Retina (tissue), 1 donor: Measurements from ENCODE around the gene PDLIM7.
"Not testable (repeated sequence)": the region's sequence is repeated elsewhere in the genome, so short reads cannot be mapped to it uniquely, and the experiment has no call there.

Experiments used
- DNase-seq: peaks from one replicate; pipeline ENCODE4 v3.0.0-alpha.2; 2016

The PDLIM7 gene

DNA sequence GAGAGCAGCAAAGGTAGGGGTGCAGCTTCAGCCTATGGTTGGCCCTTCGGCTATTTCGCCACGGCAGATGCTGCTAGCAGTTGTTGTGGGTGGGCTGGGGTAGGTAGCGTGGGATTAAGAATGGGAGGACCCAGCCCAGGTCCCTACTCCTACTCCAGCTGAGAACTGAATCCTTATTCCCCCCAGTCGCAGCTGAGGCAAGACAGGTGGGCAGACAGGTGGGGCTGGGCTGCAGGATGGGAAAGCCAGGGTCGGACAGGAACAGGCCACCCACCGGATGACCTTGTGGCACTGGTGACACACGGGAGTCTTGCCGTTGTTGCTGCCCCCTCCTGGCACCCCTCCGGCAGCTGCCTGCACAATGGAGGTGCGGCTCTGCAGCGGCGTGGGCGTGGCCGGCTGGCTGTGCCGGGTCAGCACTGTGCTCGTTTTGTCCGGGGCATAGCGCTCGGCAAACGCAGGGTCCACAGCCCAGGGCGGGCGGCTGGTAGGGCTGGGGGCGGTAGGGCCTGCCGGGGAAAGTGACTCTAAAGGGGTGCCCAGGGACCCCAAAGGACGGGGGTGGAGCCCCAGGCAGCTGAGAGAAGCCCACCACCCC is 8.2 kb downstream of the PDLIM7 start:
- DNase-seq, result no peak

DNA sequence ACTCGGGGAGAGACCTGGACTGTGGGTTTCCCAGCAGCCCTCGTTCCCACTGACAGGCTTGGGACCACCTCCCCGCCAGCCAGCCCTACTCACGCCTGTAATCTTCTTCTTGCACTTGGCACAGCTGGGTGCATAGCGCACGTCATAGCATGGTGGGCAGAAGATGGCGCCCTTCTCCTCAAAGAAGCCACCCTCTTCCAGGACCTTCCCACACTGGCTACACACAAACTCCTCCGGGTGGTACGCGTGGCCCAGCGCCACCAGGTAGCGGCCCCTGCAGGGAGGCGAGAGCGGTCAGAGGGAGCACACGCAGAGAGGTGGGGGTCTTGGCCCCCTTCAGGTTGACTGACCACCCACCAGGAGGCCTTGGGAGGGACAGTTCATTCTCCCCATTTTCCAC is 9.4 kb downstream of the PDLIM7 start:
- no peak for DNase-seq

DNA sequence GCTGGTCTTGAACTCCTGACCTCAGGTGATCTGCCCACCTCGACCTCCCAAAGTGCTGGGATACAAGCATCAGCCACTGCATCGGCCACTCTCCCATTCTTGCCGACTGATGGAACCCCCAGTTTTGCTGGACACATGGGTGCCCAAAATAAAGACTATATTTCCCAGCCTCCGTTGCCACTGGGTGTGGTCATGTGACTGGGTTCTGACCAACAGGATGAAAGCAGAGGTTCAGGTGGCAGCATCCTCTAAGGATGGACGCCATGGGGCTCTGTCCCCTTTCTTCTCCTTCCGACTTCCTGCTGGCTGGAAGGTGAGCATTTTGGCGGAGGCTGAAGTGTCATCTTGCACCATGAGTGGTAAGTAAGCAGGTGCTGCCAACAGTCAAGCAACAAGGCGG is 10.3 kb downstream of the PDLIM7 start:
- no peak for DNase-seq

DNA sequence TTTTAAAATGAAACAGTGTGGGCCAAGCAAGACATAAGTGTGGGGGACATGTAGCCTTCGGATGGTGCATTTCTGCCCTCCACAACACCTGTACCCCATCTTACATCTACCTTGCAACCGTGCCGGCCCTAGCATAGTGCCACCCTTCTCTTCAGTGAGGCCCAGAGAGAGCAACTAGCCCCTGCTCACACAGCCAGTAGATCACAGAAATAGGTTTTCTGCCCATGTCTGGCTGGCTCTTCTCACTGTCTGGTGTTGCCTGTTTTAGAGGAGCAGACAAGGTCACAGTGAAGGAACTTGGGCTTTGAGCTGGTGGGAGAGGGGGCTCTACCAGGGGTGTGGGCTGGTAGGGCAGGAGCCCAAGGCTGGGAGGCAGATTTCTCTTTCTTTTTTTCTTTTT is 11.1 kb downstream of the PDLIM7 start:
- DNase-seq, result no peak

DNA sequence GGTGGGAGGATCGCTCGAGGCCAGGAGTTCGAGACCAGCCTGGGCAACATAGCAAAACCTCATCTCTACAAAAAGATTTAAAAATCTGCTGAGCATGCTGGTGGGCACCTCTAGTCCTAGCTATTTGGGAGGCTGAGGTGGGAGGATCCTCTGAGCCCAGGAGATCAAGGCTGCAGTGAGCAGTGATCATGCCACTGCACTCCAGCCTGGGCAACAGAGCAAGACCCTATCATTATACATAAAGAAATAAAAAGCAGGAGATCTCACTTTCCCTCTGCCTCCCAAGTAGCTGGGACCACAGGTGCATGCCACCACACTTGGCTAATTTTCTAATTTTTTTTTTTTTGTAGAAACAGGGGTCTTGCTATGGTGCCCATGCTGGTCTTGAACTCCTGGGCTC is 11.7 kb downstream of the PDLIM7 start:
- DNase-seq, result not testable (repeated sequence)

DNA sequence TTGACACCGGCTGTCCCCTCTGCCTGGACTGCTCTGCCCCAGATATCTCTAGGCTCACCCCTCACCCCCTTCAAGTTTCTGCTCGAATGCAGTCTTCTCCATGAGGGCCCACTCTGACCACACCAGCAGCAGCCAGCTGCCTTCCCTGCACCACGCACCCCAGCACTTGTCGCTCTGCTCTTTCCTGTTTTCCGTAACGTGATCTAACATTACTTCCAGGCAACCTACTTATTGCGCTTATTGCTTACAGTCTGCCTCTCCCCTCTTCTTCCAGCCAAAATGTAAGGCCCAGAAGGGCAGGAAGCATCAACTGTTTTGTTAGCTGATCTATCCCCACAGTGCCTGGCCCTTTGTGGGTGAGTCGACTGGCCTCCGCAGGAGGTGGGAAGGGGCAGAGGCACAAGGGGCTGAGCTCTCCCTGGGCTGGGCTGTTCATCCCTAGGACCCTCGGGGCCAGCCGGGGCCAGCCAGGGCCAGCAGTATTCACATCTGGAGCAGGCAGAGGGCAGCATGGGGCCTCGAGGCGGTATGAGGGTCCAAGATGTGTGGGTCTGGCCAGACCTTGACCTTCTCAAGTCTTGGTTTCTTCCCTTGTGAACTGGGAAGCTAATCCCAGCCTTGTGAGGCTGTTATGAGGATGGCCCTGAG is 12.4 kb downstream of the PDLIM7 start:
- no peak for DNase-seq

DNA sequence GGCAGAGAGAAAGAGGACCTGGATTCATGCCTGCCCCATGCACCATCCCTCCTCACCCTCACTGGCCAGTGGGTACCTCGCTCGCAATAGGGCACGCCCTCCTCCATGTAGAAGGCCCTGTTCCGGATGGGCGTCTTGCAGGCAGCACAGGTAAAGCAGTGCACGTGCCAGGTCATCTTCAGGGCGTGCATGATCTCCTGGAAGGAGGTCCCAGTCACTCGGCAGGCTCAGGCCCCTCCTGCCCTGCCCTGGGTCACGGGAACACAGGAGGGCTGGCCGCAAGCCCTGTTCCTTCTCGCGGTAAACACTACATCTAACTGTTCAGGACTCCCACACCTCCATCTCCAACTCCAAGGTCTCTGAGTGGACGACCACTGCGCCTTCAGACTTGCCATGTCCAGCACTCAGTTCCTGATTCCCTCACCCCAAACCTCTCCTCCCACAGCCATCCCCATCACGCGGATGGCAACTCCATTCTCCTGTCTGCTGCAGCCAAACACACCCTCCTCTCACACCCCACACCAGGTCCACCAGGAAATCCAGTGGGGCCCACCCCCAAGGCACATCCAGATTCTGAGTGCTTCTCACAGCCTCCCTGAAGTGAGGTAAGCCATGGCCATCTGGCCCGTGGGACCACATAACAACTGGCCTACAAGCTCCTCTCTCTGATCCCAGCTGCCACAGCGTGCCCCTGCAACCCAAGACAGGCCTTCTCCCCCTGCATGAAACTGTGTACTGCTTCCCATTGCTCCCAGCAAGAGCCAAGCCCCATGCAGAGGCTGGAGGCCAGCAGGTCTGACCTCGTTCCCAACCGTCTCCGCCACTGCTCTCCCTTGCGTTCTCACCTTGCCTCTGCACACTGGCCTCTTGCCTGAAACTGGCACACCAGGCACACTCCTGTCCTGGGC is 13.2 kb downstream of the PDLIM7 start:
- no peak for DNase-seq

DNA sequence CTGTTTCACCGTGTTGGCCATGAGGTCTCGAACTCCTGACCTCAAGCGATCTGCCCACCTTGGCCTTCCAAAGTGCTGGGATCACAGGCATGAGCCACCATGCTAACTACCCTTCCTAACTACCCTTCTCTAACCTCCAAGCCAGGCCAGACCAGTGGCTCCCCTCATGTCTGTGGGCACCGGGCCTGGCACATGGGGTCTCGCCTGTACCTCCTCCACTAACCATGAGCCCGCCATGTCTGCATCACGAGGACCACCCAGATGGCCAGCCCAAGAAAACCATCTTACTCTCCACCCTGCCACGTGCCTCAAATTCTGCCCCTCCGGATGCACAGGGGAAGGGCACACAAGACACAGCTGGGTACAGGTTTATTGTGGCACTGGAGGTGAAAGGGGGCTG is 14.4 kb downstream of the PDLIM7 start:
- no peak for DNase-seq

DNA sequence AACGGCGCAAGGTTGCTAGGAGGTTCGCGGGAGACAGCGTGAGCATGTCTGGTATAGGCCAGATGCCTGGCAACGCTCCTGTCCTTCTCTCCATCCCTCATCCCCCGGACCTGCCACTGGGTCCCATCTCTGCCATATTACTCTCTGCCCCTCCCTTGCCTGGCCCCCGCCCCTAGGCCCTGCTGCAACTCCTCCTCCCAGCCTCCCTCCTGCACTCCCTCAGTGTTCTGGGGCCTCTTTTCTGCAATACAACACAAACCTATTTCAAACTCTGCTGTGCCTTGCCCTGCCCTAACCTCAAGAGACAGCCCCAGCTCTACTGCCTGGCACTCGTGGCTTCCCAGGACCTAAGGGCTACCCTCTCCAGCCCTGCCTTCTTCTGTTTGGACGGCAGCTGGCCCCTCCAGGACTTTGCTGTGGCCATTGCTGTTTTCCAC is 15.0 kb downstream of the PDLIM7 start:
- DNase-seq, result no peak

DNA sequence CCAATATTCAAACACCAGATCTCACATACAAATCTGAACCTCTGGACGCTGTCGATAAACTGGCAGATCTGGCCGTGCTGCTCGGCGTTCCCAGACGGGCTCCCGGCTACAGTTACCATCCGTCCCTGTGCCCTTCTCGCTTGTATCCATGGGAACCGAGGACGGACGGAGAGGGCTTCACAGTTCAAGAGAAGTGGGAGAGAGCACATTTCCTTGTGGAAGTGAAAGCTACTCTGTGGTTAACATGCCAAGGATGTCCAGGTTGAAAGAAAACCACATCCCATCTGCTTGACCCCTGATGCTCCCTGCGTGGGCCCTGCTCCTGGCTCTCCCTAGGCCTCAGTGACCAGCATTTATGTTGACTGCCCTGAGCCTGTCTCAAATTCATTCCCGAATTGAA is 17.6 kb downstream of the PDLIM7 start:
- no peak for DNase-seq

DNA sequence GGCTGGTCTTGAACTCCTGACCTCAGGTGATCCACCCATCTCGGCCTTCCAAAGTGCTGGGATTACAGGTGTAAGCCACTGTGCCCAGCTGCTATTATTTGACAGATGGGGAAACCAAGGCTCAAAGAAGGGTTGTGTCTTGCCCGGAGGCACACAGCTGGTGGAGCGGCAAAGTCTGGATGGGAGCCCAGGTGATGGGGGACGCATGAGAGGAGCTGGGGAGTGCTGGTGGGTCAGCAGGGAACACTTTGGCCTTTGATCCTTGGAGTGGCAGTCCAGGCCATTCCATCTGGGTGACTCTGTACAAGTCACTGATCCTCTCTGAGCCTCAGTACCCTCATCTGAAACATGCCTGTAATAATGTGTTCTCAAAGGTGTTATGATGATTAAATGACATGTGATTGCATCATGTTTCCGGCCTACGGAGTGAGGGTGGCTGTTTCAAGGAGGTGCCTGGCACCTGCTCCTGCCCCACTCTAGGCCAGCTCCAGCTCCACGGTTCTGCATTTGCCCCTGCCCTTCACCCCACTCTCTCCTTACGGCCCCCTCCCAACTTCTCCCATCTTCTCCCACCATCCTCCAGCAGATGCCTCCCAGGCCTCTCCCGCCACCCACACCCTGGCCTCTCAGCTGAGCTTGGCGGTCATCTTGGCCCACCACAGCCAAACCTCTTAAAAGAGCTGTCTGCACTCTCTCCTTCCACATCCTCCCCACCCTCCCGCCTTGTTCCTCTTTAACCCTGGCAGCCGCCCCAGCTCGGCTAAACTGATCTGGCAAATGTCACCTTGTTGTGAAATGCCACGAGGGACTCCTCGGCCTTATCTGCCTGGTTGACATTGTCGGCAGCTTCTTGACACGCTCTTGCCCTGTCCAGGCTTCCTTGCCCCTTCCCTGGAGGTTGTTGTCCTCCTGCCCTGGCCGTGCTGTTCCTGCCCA is 18.4 kb downstream of the PDLIM7 start:
- no peak for DNase-seq

DNA sequence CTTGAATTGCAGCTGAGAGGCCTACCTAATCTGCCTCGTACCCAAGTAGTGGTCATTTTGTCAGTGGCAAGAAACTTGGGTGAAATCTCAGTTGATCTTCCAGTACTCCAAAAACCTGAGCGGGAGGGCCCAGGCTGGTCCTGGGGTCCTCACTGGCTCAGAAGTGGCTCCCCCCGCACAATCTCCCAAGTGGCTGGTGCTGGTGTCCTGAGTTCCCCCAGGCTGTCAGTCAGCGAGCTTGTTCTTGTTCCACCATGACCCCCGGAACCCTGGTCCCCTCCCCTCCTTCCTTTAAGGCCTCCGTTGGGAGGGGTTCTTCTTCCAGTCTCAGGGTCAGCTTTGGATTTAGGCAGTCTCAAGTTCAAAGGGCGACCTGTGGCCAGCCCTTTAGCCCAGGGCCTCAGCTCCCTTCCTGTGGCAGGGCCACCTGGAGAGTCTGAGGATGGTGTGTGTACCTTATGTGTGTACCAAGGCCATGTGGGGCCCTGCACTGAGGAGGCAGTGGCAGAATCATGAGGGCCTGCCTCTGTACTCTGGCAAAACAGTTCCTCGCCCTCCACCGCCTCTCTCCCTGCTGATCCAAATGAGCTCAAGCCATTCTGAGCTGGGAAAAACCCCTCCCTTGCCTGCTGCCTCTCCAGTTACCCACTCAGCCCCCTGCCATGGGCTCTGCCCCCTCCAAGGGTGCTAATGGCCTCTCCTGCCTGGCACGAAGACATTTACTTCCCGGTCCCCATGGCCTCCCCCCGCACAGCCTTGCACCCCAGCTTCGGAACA is 19.5 kb downstream of the PDLIM7 start:
- DNase-seq, result no peak

DNA sequence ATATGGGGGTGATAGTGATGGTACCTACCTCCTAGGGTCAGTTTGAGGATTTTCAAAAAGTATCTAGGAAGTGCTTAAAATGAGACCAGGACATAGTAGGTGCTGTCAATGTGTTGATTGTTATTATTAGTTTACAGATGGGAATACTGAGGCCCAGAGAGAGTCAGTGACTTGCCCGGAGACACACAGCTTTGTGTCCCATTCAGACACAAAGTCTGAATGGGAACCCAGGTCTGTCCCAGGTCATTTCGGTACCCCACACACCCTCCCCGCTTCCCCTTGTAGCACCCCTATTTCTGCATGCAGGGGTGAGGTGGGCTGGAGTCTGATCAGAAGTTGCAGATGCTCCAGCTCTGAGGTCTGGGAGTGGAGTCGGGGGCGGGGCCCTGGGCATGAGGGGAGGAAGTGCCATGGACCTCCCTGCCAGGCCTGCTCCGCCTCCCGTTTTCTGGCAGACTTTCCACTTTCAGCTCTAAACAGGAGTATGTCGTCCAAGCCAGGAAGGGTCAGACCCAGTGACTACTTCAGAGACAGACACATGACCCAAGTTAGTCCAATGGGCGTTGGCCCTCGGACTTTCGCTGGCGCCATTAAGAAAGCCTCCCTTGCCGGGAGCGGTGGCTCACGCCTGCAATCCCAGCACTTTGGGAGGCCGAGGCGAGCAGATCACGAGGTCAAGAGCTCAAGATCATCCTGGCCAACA is 20.7 kb downstream of the PDLIM7 start:
- DNase-seq, result no peak

DNA sequence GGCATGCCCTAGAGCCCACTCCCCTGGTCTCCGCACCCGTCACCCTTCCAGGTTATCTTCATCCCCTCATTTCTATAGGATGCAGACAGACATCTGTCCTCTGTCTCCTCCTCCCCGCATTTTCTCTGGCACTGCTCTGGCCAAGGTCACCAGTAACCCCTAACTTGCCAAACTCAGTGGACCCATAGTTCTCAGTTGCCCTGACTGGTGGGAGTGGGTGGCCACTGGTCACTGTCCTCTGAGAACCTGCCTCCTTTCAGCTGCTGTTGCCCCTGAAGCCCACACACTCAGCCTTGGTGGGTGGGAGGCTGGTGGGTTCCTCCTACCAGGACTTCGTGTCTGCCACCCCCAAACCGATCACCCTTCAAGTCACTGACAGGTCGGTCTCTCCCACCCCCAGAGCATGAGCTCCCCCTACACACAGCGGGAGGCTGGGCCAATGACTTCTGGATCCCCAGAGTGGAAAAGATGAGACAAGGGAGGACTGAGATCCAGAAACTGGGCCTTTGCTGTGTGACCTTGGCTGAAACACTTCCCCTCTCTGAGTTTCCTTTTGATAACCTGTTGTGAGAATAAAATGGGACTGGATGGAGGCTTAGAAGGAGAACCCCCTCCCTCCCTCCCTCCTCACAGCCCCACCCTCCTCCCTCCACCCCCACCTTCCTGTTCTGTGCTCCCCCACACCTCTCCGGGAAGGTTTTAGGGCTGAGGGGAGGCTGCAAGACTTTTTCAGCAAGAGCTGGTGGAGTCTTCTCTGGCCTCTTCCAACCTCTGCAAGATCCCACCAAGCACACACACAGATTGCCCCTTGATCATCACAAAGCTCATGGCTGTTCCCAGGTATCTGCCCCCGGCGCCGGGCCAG is 21.6 kb downstream of the PDLIM7 start:
- no peak for DNase-seq

DNA sequence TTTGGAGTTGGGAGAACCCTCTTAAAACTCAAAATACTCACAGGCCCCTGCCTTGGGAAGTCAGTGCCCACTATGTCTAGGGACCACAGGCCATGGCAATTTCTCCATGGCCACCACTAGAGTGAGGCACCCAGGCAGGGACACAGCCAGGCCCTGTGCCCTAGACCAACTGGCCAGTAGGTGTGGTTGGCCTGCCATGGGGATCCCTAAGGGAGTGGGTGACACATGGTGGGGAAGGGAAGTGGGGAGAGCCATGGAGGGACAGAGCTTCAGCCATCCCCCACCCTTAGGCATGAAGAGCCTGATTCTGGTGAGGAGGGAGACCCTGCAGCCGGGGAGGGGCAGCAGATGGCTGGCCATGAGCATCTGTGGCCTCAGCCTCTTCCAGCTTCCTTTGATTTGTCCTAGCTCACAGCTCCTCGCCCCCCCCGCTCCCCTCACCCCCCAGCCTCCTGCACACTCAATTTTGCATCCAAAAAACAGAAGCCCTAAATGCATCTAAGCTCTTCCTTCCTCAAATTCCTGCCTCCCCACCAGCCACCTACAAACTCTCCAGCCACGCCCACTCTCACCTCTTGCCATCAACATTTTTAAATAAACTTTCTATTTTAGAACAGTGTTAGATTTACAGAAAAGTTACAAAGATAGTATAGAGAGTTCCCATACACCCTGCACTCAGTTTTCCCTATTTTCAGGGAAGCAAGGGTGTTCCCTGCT is 22.4 kb downstream of the PDLIM7 start:
- no peak for DNase-seq

DNA sequence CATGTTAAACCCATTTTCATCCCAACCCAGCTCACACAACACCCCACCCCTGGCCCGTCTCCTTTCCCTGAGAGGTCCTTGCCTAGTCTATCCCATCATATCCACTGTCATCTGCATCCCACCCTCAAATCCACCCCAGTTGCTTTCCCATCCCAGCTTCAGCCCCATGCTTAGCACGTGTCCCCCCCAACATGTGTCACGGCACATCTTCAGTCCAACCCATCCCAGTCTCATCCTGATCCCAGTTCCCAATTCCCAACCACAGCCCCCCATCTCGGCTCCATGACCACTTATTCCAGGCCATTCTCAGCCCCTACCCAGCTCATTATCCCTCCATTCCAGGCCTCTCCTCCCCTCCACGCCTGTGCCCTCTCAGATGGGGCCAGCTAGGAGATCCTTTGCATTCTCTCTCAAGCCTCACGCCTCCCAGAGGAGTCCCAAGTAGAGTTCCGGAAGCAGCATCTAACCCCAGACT is 23.4 kb downstream of the PDLIM7 start:
- no peak for DNase-seq

DNA sequence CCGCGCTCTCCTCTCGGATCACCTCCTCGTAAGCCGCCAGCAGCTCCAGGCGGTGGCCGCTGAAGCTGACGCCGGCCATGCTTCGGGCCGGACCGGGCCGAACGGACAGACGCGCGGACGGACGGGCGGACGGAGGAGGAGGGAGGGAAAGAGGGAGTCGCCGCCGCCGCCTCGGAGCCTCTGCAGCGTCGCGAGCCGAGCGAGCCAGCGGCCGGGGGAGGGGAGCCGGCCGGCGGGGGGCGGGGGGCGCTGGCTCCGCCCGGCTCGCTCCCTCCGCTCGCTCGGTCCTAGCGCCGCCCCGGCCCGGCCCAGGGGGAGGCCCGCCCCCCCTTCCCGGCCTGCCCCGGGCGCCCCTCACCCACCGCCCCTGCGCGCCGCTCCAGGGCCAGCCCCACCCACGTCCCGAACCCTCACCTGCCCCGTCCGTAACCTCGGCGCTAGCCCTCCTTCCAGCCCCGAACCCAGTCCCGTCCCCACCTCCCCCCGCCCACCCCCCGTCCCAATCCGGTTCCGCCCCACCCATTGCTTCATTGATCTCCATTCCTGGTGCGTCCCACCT is 23.9 kb downstream of the PDLIM7 start, which contains the start of gene DBN1:
Gene DBN1 (minus strand): TSS at position 192 of the 559 bp plus-strand sequence. CDS start 113 bp downstream, at position 79.
- peak; percentile 81 for DNase-seq

DNA sequence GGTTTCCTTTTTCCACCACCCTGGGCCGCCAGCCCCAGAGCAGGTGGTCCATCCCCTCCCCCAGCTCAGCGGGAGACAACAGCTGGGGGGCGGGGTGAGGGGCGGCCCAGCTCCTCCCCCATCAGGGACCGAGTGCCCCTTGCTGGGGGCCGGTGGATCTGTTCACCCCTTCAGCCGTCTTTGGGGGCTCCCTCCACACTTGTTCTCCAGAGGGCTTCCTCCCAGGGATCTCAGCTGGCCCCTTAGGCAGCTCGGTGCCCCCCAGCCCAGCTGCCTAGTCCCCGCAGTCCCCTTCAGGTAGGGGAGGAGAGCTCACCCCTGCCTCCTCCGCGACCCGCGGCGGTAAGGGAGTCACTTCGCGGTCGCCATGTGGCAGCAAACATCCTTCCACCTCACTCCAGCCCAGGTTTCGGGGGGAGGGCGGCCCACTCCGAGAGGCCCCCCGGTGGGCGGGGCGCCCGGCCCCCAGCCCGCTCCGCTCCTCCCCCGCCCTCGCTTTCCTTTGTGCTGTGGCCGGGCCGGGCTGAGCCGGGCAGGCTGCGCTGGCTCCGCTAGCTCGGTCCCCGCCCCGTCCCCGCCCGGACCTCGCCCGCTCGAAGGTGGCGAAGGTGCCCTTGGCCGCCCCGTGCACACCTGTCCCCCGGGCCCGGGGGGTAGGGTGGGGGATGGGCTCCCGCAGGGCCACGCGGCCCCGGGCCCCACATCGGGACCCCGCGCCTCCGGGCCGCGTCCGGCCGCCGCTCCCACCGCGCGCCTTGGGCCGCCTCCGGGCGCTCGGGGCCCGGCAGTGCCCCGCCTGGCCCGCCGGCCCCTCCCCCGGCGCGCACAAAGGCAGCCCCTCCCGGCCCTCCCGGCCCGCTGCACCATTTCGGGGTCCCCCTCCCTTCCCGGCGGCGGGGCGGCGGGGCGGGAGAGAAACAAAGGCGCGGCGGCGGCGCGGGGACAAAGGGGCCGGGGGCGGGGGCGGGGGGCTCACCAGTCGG is 24.7 kb downstream of the PDLIM7 start:
- peak; percentile 79 for DNase-seq
